Retinal pigment epithelial cell (primary cell): ENCODE measurements around the gene AMIGO2.

Experiments used
- DNase-seq: peaks from one replicate; pipeline ENCODE4 v3.0.0-alpha.2; 2010; ENCODE audit warnings: low read depth
- H3K4me3 ChIP-seq: 2 replicates; pipeline ENCODE4 v1.5.1; 2011; ENCODE audit warnings: mild to moderate bottlenecking, low read length, control low read depth, moderate library complexity
- CTCF ChIP-seq: conservative IDR thresholded peaks from 2 replicates; pipeline ENCODE4 v1.5.1; 2011; ENCODE audit warnings: low read depth, low read length, control low read depth, inconsistent platforms

The AMIGO2 gene

DNA sequence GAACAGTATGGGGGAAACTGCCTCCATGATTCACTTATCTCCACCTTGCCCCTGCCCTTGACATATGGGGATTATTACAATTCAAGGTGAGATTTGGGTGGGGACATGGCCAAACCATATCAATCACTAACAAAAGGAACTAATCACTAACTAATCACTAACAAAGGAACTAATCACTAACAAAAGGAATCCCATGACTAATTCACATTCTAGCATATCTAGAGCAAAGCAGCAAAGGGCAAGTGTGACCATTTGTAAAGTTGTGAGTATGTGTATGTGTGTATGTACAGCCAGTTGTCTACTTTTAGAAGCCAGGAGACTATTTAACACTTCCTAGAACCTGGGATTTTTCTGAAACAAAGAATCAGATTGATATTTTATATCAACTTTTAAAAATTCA, 31.2 kb downstream of the AMIGO2 start:
- TF ChIP-seq CTCF: no peak
- DNase-seq: no peak
- no peak overlapping the region for H3K4me3 ChIP-seq

GRCh38 chr12:47041327-47041726, 38.4 kb downstream of the AMIGO2 start:
- no peak for TF ChIP-seq CTCF
- DNase-seq: no peak
- H3K4me3 ChIP-seq: no peak overlapping the region

- no peak for TF ChIP-seq CTCF
- DNase-seq: no peak
- H3K4me3 ChIP-seq: no peak overlapping the region
Measured at GRCh38 chr12:47039756-47040155, 40.0 kb downstream of the AMIGO2 start.

GRCh38 chr12:47039079-47039478, 40.7 kb downstream of the AMIGO2 start:
- DNase-seq: no peak
- H3K4me3 ChIP-seq: no peak overlapping the region
- no peak for TF ChIP-seq CTCF

DNA sequence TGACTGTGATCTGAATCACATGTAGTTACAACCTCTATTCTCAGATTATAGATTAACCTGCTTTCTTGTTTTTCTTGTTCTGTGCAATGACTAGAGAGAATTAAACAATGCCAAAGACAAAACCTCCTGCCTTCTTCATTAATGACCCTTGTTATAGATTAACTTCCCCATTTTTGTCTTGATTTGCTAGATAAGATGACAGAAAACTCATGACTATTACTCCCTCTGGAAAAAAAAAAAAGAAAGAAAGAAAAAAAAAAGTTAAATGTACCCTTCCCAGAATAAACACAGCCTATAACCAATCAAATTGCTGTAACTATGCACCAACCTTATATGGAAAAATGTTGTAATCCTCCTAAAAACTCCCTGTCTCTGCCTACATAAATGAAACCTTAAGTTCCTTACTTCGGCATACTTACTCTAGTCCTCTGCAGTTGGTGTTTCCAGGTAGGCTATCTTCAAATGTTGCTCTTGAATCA, 41.5 kb downstream of the AMIGO2 start:
- TF ChIP-seq CTCF: no peak
- H3K4me3 ChIP-seq: no peak overlapping the region
- no peak for DNase-seq

GRCh38 chr12:47035484-47035883, 44.3 kb downstream of the AMIGO2 start:
- TF ChIP-seq CTCF: no peak
- DNase-seq: no peak
- H3K4me3 ChIP-seq: no peak overlapping the region

DNA sequence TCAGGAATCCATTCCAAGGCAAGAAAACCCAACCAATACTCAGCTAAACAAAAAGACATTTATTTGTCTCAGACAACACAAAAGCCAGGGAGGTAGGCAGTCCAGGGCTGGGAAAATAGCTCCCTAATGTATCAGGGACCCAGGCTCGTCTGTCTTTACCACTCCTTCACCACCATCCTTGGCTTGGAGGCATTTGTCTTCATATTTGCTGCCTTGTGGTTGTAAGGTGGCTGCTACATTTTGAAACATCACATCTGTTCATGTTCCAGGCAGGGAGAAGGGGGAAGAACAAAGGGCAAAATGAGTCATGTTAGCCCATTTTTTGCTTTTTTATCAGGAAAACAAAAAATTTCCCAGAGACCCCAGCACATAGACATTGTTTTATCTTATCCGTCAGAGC, 45.1 kb downstream of the AMIGO2 start:
- no peak for DNase-seq
- no peak for TF ChIP-seq CTCF
- no peak overlapping the region for H3K4me3 ChIP-seq
